Sigmoid colon (tissue), 7 donors: ENCODE measurements around the gene CD2. TPM values are rescaled to one million over a fixed set of nuclear protein-coding genes. Genes with fewer than 3 reads are reported as not detected.

Experiments used
- DNase-seq: peaks from one replicate; pipeline ENCODE4 v3.0.0-alpha.2; 2019
- H3K27ac ChIP-seq, 4 donors: fragments of 200-600 bp; sonication (generic); one replicate each; pipeline ENCODE4 v1.5.1; 2016 to 2019; ENCODE audit warnings: mild to moderate bottlenecking in 1 of 4
- H3K27me3 ChIP-seq, 3 donors: fragments of 200-600 bp; sonication (generic); one replicate each; pipeline ENCODE4 v1.5.1; 2019; ENCODE audit warnings: mild to moderate bottlenecking in 1 of 3
- H3K36me3 ChIP-seq, 4 donors: fragments of 200-600 bp; sonication (generic); one replicate each; pipeline ENCODE4 v1.5.1; 2016 to 2019
- H3K4me1 ChIP-seq, 4 donors: fragments of 200-600 bp; sonication (generic); one replicate each; pipeline ENCODE4 v1.5.1; 2017 to 2019
- H3K4me3 ChIP-seq, 4 donors: fragments of 200-600 bp; sonication (generic); one replicate each; pipeline ENCODE4 v1.5.1; 2017 to 2019; ENCODE audit warnings: mild to moderate bottlenecking in 2 of 4, moderate library complexity in 1 of 4
- H3K9me3 ChIP-seq, 4 donors: fragments of 200-600 bp in 3 of 4; sonication (generic) in 3 of 4; one replicate each; pipeline versions ENCODE4 v1.5.1 to v1.6.1; 2013 to 2019
- CTCF ChIP-seq, 4 experiments: fragments of 450-650 bp in 3 of 4; fragments of 200-600 bp in 1 of 4; IDR thresholded peaks; one replicate each; pipeline ENCODE4 v1.5.1; 2016 to 2019; ENCODE audit warnings: antibody characterized with exemption in 4 of 4, mild to moderate bottlenecking in 3 of 4, moderate library complexity in 2 of 4
- EP300 ChIP-seq, 4 donors: sonication (generic); formaldehyde crosslinking; IDR thresholded peaks; one replicate each; pipeline ENCODE4 v1.6.1; 2017; ENCODE audit warnings: antibody characterized with exemption in 4 of 4
- POLR2A ChIP-seq, 2 donors: fragments of 450-650 bp; IDR thresholded peaks; one replicate each; pipeline ENCODE4 v1.6.1; 2016; ENCODE audit warnings: antibody characterized with exemption in 2 of 2, mild to moderate bottlenecking in 2 of 2, moderate library complexity in 2 of 2
- POLR2AphosphoS5 ChIP-seq, 4 donors: sonication (generic); formaldehyde crosslinking; IDR thresholded peaks; one replicate each; pipeline ENCODE4 v1.6.1; 2017; ENCODE audit warnings: antibody characterized with exemption in 4 of 4
- WGBS, 2 donors: extraction: QIAGEN DNeasy Blood & Tissue Kit; methylation state at CpG; one replicate each; pipeline ENCODE4 v1.1.7; 2013; 5-methylcytosine and 5-hydroxymethylcytosine counted together
- intact Hi-C: fragments of 100-400 bp; cut with DNase I; formaldehyde crosslinking; loops from one replicate; pipeline ENCODE4 v1.15.1; 2023
- polyA plus RNA-seq, 3 donors: library from polyadenylated mRNA; stranded (reverse); fragments of 200-250 nt; gene quantifications; one replicate each; pipeline ENCODE4 v1.2.3, GENCODE V29; 2013
- total RNA-seq, 4 donors: library from RNA; depleted of rRNA; stranded (reverse); fragments of >200 nt; gene quantifications; one replicate each; pipeline ENCODE4 v1.1.0, GENCODE V29; 2016
- donor health status: healthy with polysubstance abuse.
- donor health status: Bipolar disorder and iron deficiency.
- donor health status: healthy.

Gene CD2
- total and polyA plus RNA-seq, 7 donors: 0.36 to 30.2 (median 1.1) TPM; not detected in 1

GRCh38 chr1:116716391-116716790 is 37.8 kb upstream of the CD2 start:
- WGBS, 2 donors: 87 to 89% methylated on average over 3 of the region's 3 CpGs
- Histone ChIP-seq H3K9me3 (no peaks in the 10 kb centered on the region), H3K36me3 (no peaks in the 10 kb centered on the region), H3K4me1 (no peaks in the 10 kb centered on the region), H3K4me3 (no peak overlapping the region), H3K27me3 (no peaks in the 10 kb centered on the region), H3K27ac (no peak overlapping the region)
- TF ChIP-seq EP300 (IDR thresholded peaks at IDR 0.05): no peak
- TF ChIP-seq POLR2AphosphoS5 (IDR thresholded peaks at IDR 0.05): no peak
- DNase-seq: no peak
- intact Hi-C loops: no loop called here

- intact Hi-C loops: no loop called here
Measured at GRCh38 chr1:116717318-116717717, 36.9 kb upstream of the CD2 start.

DNA sequence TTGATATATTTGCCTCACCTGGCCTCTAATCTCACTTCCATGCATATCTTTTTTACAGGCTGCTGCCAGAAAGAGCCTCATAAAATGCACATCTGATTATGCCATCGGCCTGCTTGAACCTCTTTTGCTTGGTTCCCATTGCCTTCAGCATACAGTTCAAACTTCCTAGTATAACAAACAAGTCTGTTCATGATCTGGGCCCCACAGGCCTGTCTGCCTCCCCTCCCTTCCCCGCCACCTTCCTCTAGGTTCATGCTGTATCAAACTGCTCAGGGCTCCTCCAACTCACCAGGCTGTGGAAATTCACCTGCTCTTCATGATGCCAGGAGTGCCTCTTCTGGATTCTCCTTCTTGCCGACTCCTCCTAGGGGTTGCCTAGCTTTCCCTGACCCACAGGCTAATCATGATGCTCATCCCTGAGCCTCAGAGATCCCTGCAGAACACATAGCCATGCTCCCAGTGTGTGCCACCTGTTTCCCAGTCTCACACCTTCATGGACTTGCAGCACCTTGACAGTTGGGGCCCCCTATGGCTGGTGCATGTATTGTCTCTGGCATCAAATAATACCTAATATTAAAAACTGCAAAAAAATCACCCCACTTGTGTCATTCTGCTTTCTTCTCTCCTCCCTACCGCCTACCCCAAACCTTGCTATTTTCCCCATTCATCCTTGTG is 33.7 kb upstream of the CD2 start:
- no peaks in the 10 kb centered on the region for H3K36me3 ChIP-seq
- no peak overlapping the region for H3K4me3 ChIP-seq
- TF ChIP-seq CTCF (IDR thresholded peaks at IDR 0.05): no peak
- TF ChIP-seq EP300 (IDR thresholded peaks at IDR 0.05): no peak
- no peak for TF ChIP-seq POLR2A (IDR thresholded peaks at IDR 0.05)
- no peak for TF ChIP-seq POLR2AphosphoS5 (IDR thresholded peaks at IDR 0.05)
- H3K9me3 ChIP-seq: no peaks in the 10 kb centered on the region
- no peak overlapping the region for H3K27ac ChIP-seq
- intact Hi-C loops: no loop called here
- no peaks in the 10 kb centered on the region for H3K4me1 ChIP-seq
- DNase-seq: no peak
- 83% methylated on average over 4 of the region's 4 CpGs for WGBS, 2 donors
- H3K27me3 ChIP-seq: no peaks in the 10 kb centered on the region

More at GRCh38 chr1:116717318-116717717, 36.9 kb upstream of the CD2 start:
- Histone ChIP-seq H3K9me3 (no peaks in the 10 kb centered on the region), H3K27ac (no peak overlapping the region), H3K36me3 (no peaks in the 10 kb centered on the region), H3K4me1 (no peaks in the 10 kb centered on the region), H3K27me3 (no peaks in the 10 kb centered on the region), H3K4me3 (no peak overlapping the region)
- 44 to 74% methylated on average over 3 of the region's 3 CpGs for WGBS, 2 donors
- no peak for TF ChIP-seq POLR2A (IDR thresholded peaks at IDR 0.05)
- no peak for TF ChIP-seq CTCF (IDR thresholded peaks at IDR 0.05)
- no peak for TF ChIP-seq POLR2AphosphoS5 (IDR thresholded peaks at IDR 0.05)
- no peak for TF ChIP-seq EP300 (IDR thresholded peaks at IDR 0.05)
- DNase-seq: no peak

GRCh38 chr1:116721039-116721405 is 33.2 kb upstream of the CD2 start:
- Histone ChIP-seq H3K27ac (no peak overlapping the region), H3K36me3 (no peaks in the 10 kb centered on the region), H3K4me3 (no peak overlapping the region), H3K27me3 (no peaks in the 10 kb centered on the region), H3K9me3 (no peaks in the 10 kb centered on the region), H3K4me1 (no peaks in the 10 kb centered on the region)
- no peak for TF ChIP-seq POLR2A (IDR thresholded peaks at IDR 0.05)
- no peak for TF ChIP-seq CTCF (IDR thresholded peaks at IDR 0.05)
- no peak for TF ChIP-seq EP300 (IDR thresholded peaks at IDR 0.05)
- TF ChIP-seq POLR2AphosphoS5 (IDR thresholded peaks at IDR 0.05): no peak
- 82 to 93% methylated on average over 5 of the region's 5 CpGs for WGBS, 2 donors
- intact Hi-C loops: no loop called here
- DNase-seq: no peak

DNA sequence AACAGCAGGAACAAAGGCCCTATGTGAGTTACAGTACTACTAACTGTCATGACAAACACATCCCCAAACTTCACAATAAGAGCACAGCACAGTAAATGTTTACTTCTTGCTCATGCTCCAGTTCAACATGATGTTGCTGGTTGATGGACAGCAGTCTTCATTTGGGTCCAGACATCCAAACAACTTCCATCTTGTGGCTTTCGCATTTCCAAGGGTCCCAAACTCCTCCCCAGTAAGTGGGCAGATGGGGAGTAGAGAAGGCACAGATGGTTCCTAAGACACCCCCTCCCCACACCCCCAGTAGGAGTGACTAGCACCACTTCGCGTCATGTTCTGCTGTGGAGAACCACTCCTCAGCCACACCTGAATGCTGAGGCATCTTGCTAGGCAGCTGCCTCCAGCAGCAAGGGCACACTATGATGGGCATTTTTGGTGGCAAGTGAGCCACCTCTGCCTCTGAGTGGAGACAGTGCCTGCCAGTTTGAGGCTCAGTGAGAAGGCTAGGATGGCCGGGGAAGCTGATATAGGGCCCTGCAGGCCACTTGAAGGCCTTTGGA is 32.7 kb upstream of the CD2 start:
- WGBS, 2 donors: 90 to 94% methylated on average over 4 of the region's 4 CpGs
- Histone ChIP-seq H3K9me3 (no peaks in the 10 kb centered on the region), H3K36me3 (no peaks in the 10 kb centered on the region), H3K27me3 (no peaks in the 10 kb centered on the region), H3K27ac (no peak overlapping the region), H3K4me3 (no peak overlapping the region), H3K4me1 (no peaks in the 10 kb centered on the region)
- TF ChIP-seq EP300 (IDR thresholded peaks at IDR 0.05): no peak
- TF ChIP-seq POLR2A (IDR thresholded peaks at IDR 0.05): no peak
- DNase-seq: no peak
- intact Hi-C loops: no loop called here
